Keratinocyte (primary cell): ENCODE measurements around the gene STX10. TPM values are rescaled to one million over a fixed set of nuclear protein-coding genes. Genes with fewer than 3 reads are reported as not detected.

Source experiments
- DNase-seq: peaks from one replicate; pipeline ENCODE4 v3.0.0-alpha.2; 2011; ENCODE audit warnings: low read depth, missing footprints, low spot score
- FAIRE-seq: peaks from 2 replicates; lab custom pipeline; 2011; peaks lifted over from hg19 to GRCh38; lab: Jason Lieb, UNC
- H2AFZ ChIP-seq: 2 replicates; pipeline ENCODE4 v1.6.0; 2012; ENCODE audit warnings: low read length, control low read depth, inconsistent platforms; ENCODE audit not compliant: control insufficient read depth
- H3K27ac ChIP-seq: 2 replicates; pipeline ENCODE4 v1.5.1; 2011; ENCODE audit warnings: low read length; ENCODE audit not compliant: control insufficient read depth, insufficient read depth
- H3K27me3 ChIP-seq: 3 replicates; pipeline ENCODE4 v1.6.0; 2011; ENCODE audit warnings: low read length; ENCODE audit not compliant: control insufficient read depth, insufficient read depth; ENCODE audit errors: extremely low read depth
- H3K36me3 ChIP-seq, 2 experiments: 2 replicates in 1 of 2; 3 replicates in 1 of 2; pipeline ENCODE4 v1.5.1; 2011; ENCODE audit warnings: low read length in 2 of 2, mild to moderate bottlenecking in 1 of 2; ENCODE audit not compliant: control insufficient read depth in 2 of 2, insufficient read depth in 2 of 2; ENCODE audit errors: extremely low read depth in 1 of 2
- H3K4me1 ChIP-seq: 3 replicates; pipeline ENCODE4 v1.5.1; 2011; ENCODE audit warnings: low read length; ENCODE audit not compliant: control insufficient read depth, insufficient read depth; ENCODE audit errors: extremely low read depth
- H3K4me2 ChIP-seq: 3 replicates; pipeline ENCODE4 v1.6.0; 2011; ENCODE audit warnings: low read depth, low read length; ENCODE audit not compliant: control insufficient read depth, insufficient read depth; ENCODE audit errors: extremely low read depth
- H3K4me3 ChIP-seq, 3 experiments: fragments of 200-600 bp in 1 of 3; sonication (generic) in 1 of 3; 2 replicates in 2 of 3; 3 replicates in 1 of 3; pipeline ENCODE4 v1.5.1; 2011 to 2016; ENCODE audit warnings: low read length in 3 of 3, mild to moderate bottlenecking in 3 of 3, control low read depth in 2 of 3, inconsistent platforms in 1 of 3, low read depth in 1 of 3, mixed read lengths in 1 of 3, mixed run types in 1 of 3, moderate library complexity in 1 of 3; ENCODE audit not compliant: control insufficient read depth in 2 of 3, insufficient read depth in 2 of 3; ENCODE audit errors: extremely low read depth in 1 of 3
- H3K79me2 ChIP-seq: 2 replicates; pipeline ENCODE4 v1.6.0; 2012; ENCODE audit warnings: low read length; ENCODE audit not compliant: control insufficient read depth, insufficient read depth
- H3K9ac ChIP-seq: 3 replicates; pipeline ENCODE4 v1.6.0; 2011; ENCODE audit warnings: low read length; ENCODE audit not compliant: control insufficient read depth, insufficient read depth; ENCODE audit errors: extremely low read depth
- H3K9me1 ChIP-seq: 3 replicates; pipeline ENCODE4 v1.6.0; 2011; ENCODE audit warnings: low read length; ENCODE audit not compliant: control insufficient read depth, insufficient read depth; ENCODE audit errors: extremely low read depth
- H3K9me3 ChIP-seq: 2 replicates; pipeline ENCODE4 v1.5.1; 2012; ENCODE audit warnings: low read depth, low read length; ENCODE audit not compliant: control insufficient read depth
- H4K20me1 ChIP-seq: 3 replicates; pipeline ENCODE4 v1.6.0; 2011; ENCODE audit warnings: low read length; ENCODE audit not compliant: control insufficient read depth, insufficient read depth; ENCODE audit errors: extremely low read depth
- CTCF ChIP-seq, 3 experiments: IDR thresholded peaks in 1 of 3; conservative IDR thresholded peaks in 1 of 3; optimal IDR thresholded peaks in 1 of 3; 2 replicates in 2 of 3; 3 replicates in 1 of 3; pipeline versions ENCODE3 to v1.5.1; 2011; ENCODE audit warnings: low read length in 3 of 3, mild to moderate bottlenecking in 3 of 3, moderate library complexity in 2 of 3, control low read depth in 1 of 3, inconsistent platforms in 1 of 3; ENCODE audit not compliant: insufficient read depth in 2 of 3; ENCODE audit errors: extremely low read depth in 1 of 3
- EZH2 ChIP-seq: IDR thresholded peaks from one replicate; pipeline ENCODE4 v1.6.1; 2012; ENCODE audit warnings: inconsistent platforms, mild to moderate bottlenecking, low read length, moderate library complexity
- dilution Hi-C: fragments of 300-500 bp; cut with MboI; formaldehyde crosslinking; loops from one replicate; pipeline ENCODE4 v1.7.0; 2020; ENCODE audit warnings: low sequenced_read_pairs; ENCODE audit not compliant: extremely low pct_ligation_motif_present
- polyA plus RNA-seq, 5 experiments: library from polyadenylated mRNA; depleted of rRNA in 3 of 5; stranded (reverse) in 3 of 5; stranded (forward) in 1 of 5; unstranded in 1 of 5; fragments of >200 nt; gene quantifications; 1 replicate in 1 of 5; 2 replicates in 3 of 5; 3 replicates in 1 of 5; pipeline versions ENCODE4 v1.2.1 to v1.2.3, GENCODE V29; 2011 to 2012; ENCODE audit warnings: missing spikeins in 2 of 5, low read depth in 1 of 5, low replicate concordance in 1 of 5

The STX10 gene
- polyA plus RNA-seq, 1 donor (not counting 4 experiments of a cell fraction or from before 2014, with no cell fraction given), result 65.2 TPM

DNA sequence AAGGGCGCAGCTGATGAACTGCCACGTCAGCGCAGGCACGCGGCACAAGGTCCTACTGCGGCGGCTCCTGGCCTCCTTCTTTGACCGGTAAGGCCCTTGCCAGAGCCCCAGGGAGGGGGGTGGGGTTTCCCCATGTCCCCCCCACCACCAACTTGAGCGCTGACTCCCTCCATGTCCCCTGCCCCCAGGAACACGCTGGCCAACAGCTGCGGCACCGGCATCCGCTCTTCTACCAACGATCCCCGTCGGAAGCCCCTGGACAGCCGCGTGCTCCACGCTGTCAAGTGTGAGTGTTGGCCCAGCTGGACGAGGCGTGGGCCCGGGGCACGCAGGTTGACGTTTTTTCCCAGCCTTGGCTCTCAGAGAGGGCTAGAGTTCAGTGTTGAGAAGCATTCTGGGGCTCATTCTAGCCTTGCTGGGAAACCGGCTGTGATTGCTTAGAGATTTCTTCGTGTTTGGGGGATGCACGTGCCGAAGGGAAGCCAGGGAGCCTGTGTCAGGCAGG lies 12.8 kb downstream of the STX10 start:
- dilution Hi-C loops, result no loop called here
- Histone ChIP-seq H3K4me2 (no peak overlapping the region), H4K20me1 (no peaks in the 10 kb centered on the region), H3K79me2 (peaks cover 33% of the 10 kb centered on the region), H3K9me1 (peaks cover 2% of the 10 kb centered on the region), H3K36me3 (peaks cover 18 to 25% of the 10 kb centered on the region in 2 experiments), H3K27me3 (no peaks in the 10 kb centered on the region), H2AFZ (no peak overlapping the region), H3K9me3 (no peaks in the 10 kb centered on the region), H3K4me1 (peaks cover 3% of the 10 kb centered on the region), H3K27ac (no peak overlapping the region), H3K9ac (no peak overlapping the region), H3K4me3 (no peak overlapping the region)
- DNase-seq (no peak), FAIRE-seq (no peak)
- TF ChIP-seq EZH2 (no peak), CTCF (optimal IDR thresholded peaks at IDR 0.05 in 1 of 3, IDR thresholded peaks at IDR 0.05 in 1 of 3, conservative IDR thresholded peaks at IDR 0.05 in 1 of 3; ENCODE audit: extremely low read depth in 1 of 3, insufficient read depth in 2 of 3, low read length in 3 of 3) (no peak)

DNA sequence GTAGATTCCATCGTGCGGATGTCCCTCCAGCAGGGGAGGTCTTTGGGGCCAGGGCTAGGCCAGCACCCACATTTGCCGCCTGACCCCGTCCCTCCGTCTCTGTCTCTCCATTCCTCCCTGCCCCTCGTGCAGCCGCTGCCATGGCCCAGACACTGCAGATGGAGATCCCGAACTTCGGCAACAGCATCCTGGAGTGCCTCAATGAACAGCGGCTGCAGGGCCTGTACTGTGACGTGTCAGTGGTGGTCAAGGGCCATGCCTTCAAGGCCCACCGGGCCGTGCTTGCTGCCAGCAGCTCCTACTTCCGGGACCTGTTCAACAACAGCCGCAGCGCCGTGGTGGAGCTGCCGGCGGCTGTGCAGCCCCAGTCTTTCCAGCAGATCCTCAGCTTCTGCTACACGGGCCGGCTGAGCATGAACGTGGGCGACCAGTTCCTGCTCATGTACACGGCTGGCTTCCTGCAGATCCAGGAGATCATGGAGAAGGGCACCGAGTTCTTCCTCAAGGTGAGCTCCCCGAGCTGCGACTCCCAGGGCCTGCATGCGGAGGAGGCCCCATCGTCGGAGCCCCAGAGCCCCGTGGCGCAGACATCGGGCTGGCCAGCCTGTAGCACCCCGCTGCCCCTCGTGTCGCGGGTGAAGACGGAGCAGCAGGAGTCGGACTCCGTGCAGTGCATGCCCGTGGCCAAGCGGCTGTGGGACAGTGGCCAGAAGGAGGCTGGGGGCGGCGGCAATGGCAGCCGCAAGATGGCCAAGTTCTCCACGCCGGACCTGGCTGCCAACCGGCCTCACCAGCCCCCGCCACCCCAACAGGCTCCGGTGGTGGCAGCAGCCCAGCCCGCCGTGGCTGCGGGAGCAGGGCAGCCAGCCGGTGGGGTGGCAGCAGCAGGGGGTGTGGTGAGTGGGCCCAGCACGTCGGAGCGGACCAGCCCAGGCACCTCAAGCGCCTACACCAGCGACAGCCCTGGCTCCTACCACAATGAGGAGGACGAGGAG lies 14.8 kb downstream of the STX10 start:
- Histone ChIP-seq H3K27me3 (no peaks in the 10 kb centered on the region), H3K9me3 (no peaks in the 10 kb centered on the region), H3K4me2 (no peak overlapping the region), H3K79me2 (peaks cover 47% of the 10 kb centered on the region), H3K36me3 (peaks cover 20 to 32% of the 10 kb centered on the region in 2 experiments), H2AFZ (no peak overlapping the region), H3K9me1 (peaks cover 5% of the 10 kb centered on the region), H3K4me1 (peaks cover 3% of the 10 kb centered on the region), H4K20me1 (peaks cover 11% of the 10 kb centered on the region), H3K4me3 (no peak overlapping the region), H3K9ac (no peak overlapping the region), H3K27ac (no peak overlapping the region)
- TF ChIP-seq CTCF (optimal IDR thresholded peaks at IDR 0.05 in 1 of 3, IDR thresholded peaks at IDR 0.05 in 1 of 3, conservative IDR thresholded peaks at IDR 0.05 in 1 of 3; ENCODE audit: extremely low read depth in 1 of 3, insufficient read depth in 2 of 3, low read length in 3 of 3) (no peak), EZH2 (no peak)
- no peak for DNase-seq
- no peak for FAIRE-seq
- dilution Hi-C loops, result no loop called here
